GM23248 (cell line): ENCODE data around the gene TSSC4. TPM values are rescaled to one million over a fixed set of nuclear protein-coding genes. Genes with fewer than 3 reads are reported as not detected.

Experiments used
- DNase-seq: peaks from one replicate; pipeline ENCODE4 v3.0.0-alpha.2; 2015
- H2AFZ ChIP-seq: fragments of 200-600 bp; sonication (generic); 2 replicates; pipeline ENCODE4 v1.6.1; 2016; ENCODE audit warnings: antibody characterized with exemption
- H3F3A ChIP-seq: fragments of 200-600 bp; sonication (generic); 2 replicates; pipeline ENCODE4 v1.6.1; 2016; ENCODE audit warnings: mild to moderate bottlenecking, antibody characterized with exemption, mixed run types; ENCODE audit not compliant: insufficient read depth
- H3K27ac ChIP-seq: fragments of 200-600 bp; sonication (generic); 2 replicates; pipeline ENCODE4 v1.5.1; 2016; ENCODE audit warnings: mild to moderate bottlenecking
- H3K27me3 ChIP-seq: fragments of 200-600 bp; sonication (generic); replicated peaks from 2 replicates; pipeline ENCODE4 v1.6.1; 2016; ENCODE audit warnings: mild to moderate bottlenecking; ENCODE audit not compliant: insufficient read depth
- H3K36me3 ChIP-seq: fragments of 200-600 bp; sonication (generic); 2 replicates; pipeline ENCODE4 v1.6.1; 2016; ENCODE audit warnings: low read depth, mild to moderate bottlenecking
- H3K4me1 ChIP-seq: fragments of 200-600 bp; sonication (generic); 2 replicates; pipeline ENCODE4 v1.6.1; 2016; ENCODE audit warnings: mild to moderate bottlenecking; ENCODE audit not compliant: insufficient read depth
- H3K4me2 ChIP-seq: fragments of 200-600 bp; sonication (generic); one replicate; pipeline ENCODE4 v1.6.1; 2016; ENCODE audit warnings: mild to moderate bottlenecking; ENCODE audit not compliant: unreplicated experiment
- H3K4me3 ChIP-seq: fragments of 200-600 bp; sonication (generic); 2 replicates; pipeline ENCODE4 v1.5.1; 2016; ENCODE audit warnings: mild to moderate bottlenecking
- H3K79me2 ChIP-seq: fragments of 200-600 bp; sonication (generic); 2 replicates; pipeline ENCODE4 v1.6.1; 2016; ENCODE audit warnings: mild to moderate bottlenecking; ENCODE audit not compliant: insufficient read depth
- H3K9ac ChIP-seq: fragments of 200-600 bp; sonication (generic); 2 replicates; pipeline ENCODE4 v1.6.1; 2016; ENCODE audit warnings: mild to moderate bottlenecking
- H3K9me2 ChIP-seq: fragments of 200-600 bp; sonication (generic); 2 replicates; pipeline ENCODE4 v1.6.1; 2016; ENCODE audit warnings: mixed run types, mild to moderate bottlenecking, moderate library complexity; ENCODE audit not compliant: insufficient read depth
- H3K9me3 ChIP-seq: fragments of 200-600 bp; sonication (generic); one replicate; pipeline ENCODE4 v1.6.1; 2017; ENCODE audit warnings: low read depth
- H4K20me1 ChIP-seq: fragments of 200-600 bp; sonication (generic); 2 replicates; pipeline ENCODE4 v1.6.0; 2016; ENCODE audit not compliant: insufficient read depth
- EZH2 ChIP-seq: fragments of 200-600 bp; sonication (generic); IDR thresholded peaks from 2 replicates; pipeline ENCODE4 v1.6.1; 2018; ENCODE audit warnings: antibody characterized with exemption, mild to moderate bottlenecking; ENCODE audit not compliant: insufficient read depth, poor library complexity, severe bottlenecking
- EZH2phosphoT487 ChIP-seq: fragments of 200-600 bp; sonication (generic); IDR thresholded peaks from 2 replicates; pipeline ENCODE4 v1.6.1; 2018; ENCODE audit warnings: antibody characterized with exemption, moderate library complexity, mild to moderate bottlenecking, low read depth; ENCODE audit not compliant: insufficient read depth
- WGBS, 2 experiments: methylation state at CpG; one replicate each; pipeline ENCODE4 v1.1.6; 2015 to 2017; ENCODE audit warnings: low lambda C conversion rate in 2 of 2, low coverage in 1 of 2; ENCODE audit errors: missing lambda C conversion rate in 2 of 2; 5-methylcytosine and 5-hydroxymethylcytosine counted together
- in situ Hi-C: fragments of 300-500 bp; cut with MboI; formaldehyde crosslinking; loops from 2 replicates; pipeline ENCODE4 v1.15.0; 2020
- polyA plus RNA-seq: library from polyadenylated mRNA; unstranded; fragments of >200 nt; fragmentation: Nextera tagmentation; extraction: Ambion mirVana; gene quantifications from 2 replicates; pipeline ENCODE4 v1.2.1, GENCODE V29; 2016
- total RNA-seq: library from RNA; depleted of rRNA; stranded (reverse); fragments of >200 nt; shearing (Covaris generic); gene quantifications from 2 replicates; pipeline ENCODE4 v1.2.3, GENCODE V29; 2014

Gene TSSC4
- total and polyA plus RNA-seq, 2 experiments from 2014 or later: 44.4 to 61.8 TPM

- no peaks in the 10 kb centered on the region for H3K9me2 ChIP-seq
- H3K4me3 ChIP-seq: no peak overlapping the region
- no peaks in the 10 kb centered on the region for H3K4me1 ChIP-seq
- H3K79me2 ChIP-seq: no peaks in the 10 kb centered on the region
- H3K27ac ChIP-seq: no peak overlapping the region
- TF ChIP-seq EZH2: no peak
- no peak for TF ChIP-seq EZH2phosphoT487
- H3K36me3 ChIP-seq: no peaks in the 10 kb centered on the region
- H3K9me3 ChIP-seq: no peaks in the 10 kb centered on the region
- 68 to 74% methylated on average over 12 of the region's 12 CpGs for WGBS, 2 experiments
- no peaks in the 10 kb centered on the region for H4K20me1 ChIP-seq
- DNase-seq: no peak
- no peaks in the 10 kb centered on the region for H3F3A ChIP-seq
- no peak overlapping the region for H2AFZ ChIP-seq
- no peak overlapping the region for H3K4me2 ChIP-seq
- no peak overlapping the region for H3K9ac ChIP-seq
- in situ Hi-C loops: no loop called here
- H3K27me3 ChIP-seq: no peaks in the 10 kb centered on the region
Observed at GRCh38 chr11:2369320-2369719, 31.2 kb upstream of the TSSC4 start.

- no peak overlapping the region for H3K4me2 ChIP-seq
- TF ChIP-seq EZH2: no peak
- TF ChIP-seq EZH2phosphoT487: no peak
- H3K79me2 ChIP-seq: no peaks in the 10 kb centered on the region
- no peak overlapping the region for H3K27ac ChIP-seq
- H3K9me3 ChIP-seq: no peaks in the 10 kb centered on the region
- WGBS, 2 experiments: 89 to 91% methylated on average over 9 of the region's 9 CpGs
- no peaks in the 10 kb centered on the region for H4K20me1 ChIP-seq
- H3K9me2 ChIP-seq: no peaks in the 10 kb centered on the region
- H3K9ac ChIP-seq: no peak overlapping the region
- in situ Hi-C loops: loop anchor here (10.0 kb wide), 1 partner anchor 55 kb away; no protein-coding TSS in a partner anchor
- no peaks in the 10 kb centered on the region for H3K4me1 ChIP-seq
- no peaks in the 10 kb centered on the region for H3F3A ChIP-seq
- no peaks in the 10 kb centered on the region for H3K36me3 ChIP-seq
- DNase-seq: no peak
- no peaks in the 10 kb centered on the region for H3K27me3 ChIP-seq
- H2AFZ ChIP-seq: no peak overlapping the region
- H3K4me3 ChIP-seq: no peak overlapping the region
Observed at GRCh38 chr11:2369896-2370295, 30.7 kb upstream of the TSSC4 start.

GRCh38 chr11:2374456-2375201 lies 25.9 kb upstream of the TSSC4 start:
- no peaks in the 10 kb centered on the region for H3K36me3 ChIP-seq
- no peak overlapping the region for H2AFZ ChIP-seq
- no peaks in the 10 kb centered on the region for H3K27me3 ChIP-seq
- no peak for DNase-seq
- no peak overlapping the region for H3K4me2 ChIP-seq
- 0 out of 2 replicates have a peak, but pooled peaks cover 5% of the 10 kb centered on the region for H3F3A ChIP-seq
- H3K79me2 ChIP-seq: peaks cover 26% of the 10 kb centered on the region
- peaks cover 2% of the 10 kb centered on the region; the same call in 1 of the 2 replicates for H3K4me1 ChIP-seq
- no peak overlapping the region for H3K9ac ChIP-seq
- in situ Hi-C loops: loop anchor here (10.0 kb wide), 1 partner anchor 60 kb away; no protein-coding TSS in a partner anchor
- H3K9me3 ChIP-seq: no peaks in the 10 kb centered on the region
- H3K9me2 ChIP-seq: no peaks in the 10 kb centered on the region
- H3K4me3 ChIP-seq: no peak overlapping the region
- no peak overlapping the region for H3K27ac ChIP-seq
- 90 to 92% methylated on average over 15 of the region's 15 CpGs for WGBS, 2 experiments
- no peaks in the 10 kb centered on the region for H4K20me1 ChIP-seq
- TF ChIP-seq EZH2: no peak
- TF ChIP-seq EZH2phosphoT487: no peak

- TF ChIP-seq EZH2 (no peak), EZH2phosphoT487 (no peak)
- Histone ChIP-seq H4K20me1 (no peaks in the 10 kb centered on the region; the same call in 1 of the 2 replicates), H3K27ac (no peak overlapping the region), H3K9me2 (no peaks in the 10 kb centered on the region), H3K4me1 (peaks cover 10% of the 10 kb centered on the region), H3K79me2 (peaks cover 34% of the 10 kb centered on the region), H3K27me3 (no peaks in the 10 kb centered on the region), H3K9me3 (no peaks in the 10 kb centered on the region), H3K9ac (no peak overlapping the region), H3K4me2 (no peak overlapping the region), H3K36me3 (no peaks in the 10 kb centered on the region), H3K4me3 (no peak overlapping the region), H2AFZ (no peak overlapping the region), H3F3A (0 out of 2 replicates have a peak, but pooled peaks cover 5% of the 10 kb centered on the region)
- in situ Hi-C loops: loop anchor here (10.0 kb wide), 1 partner anchor 61 kb away; no protein-coding TSS in a partner anchor
- no peak for DNase-seq
- 89 to 94% methylated on average over 6 of the region's 6 CpGs for WGBS, 2 experiments
Observed at GRCh38 chr11:2375341-2375853, 25.2 kb upstream of the TSSC4 start.
